ENCODE data around the gene AMDHD2. TPM values are rescaled to one million over a fixed set of nuclear protein-coding genes. Genes with fewer than 3 reads are reported as not detected.

Gene AMDHD2
- total and polyA plus RNA-seq, 2 of the 13 experiments (the other 11 are each of a cell fraction or from before 2014, with no cell fraction given): 33.5 to 39.1 TPM

DNA sequence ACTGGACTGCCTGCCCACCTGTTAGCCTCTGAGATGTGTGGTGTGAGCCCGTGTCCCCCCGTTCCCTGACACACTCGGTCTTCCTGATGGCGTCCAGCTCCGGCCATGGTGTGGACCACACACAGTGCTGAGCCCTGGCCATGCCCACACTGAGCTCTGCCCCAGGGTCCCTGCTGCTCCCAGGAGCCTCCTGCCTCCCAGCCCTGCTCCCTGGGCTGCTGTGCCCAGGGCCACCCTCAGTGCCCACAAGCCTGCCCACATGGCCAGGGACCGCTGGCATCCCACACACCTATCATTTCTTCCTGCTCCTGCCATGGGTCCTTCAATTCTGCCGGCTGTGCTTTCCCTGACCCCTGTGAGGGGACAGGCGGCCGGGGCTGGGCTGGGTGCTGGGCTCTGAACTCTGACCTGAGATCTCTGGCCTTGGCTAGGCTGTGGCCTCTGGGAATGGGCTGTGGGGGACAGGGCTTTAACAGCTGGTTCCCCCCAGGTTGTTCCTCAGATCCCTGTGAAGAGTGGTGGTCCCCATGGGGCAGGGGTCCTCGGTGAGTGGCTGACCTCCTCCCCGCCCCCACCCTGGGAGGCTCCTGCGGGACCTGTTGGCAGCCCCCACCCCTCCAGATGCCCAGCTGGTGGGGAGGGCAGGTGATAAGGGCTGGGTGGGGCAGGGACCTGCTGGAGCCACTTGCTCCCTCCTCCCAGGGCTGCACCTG is 7.1 kb downstream of the AMDHD2 start (continued):
- no peak for TF ChIP-seq USF2 (IDR thresholded peaks at IDR 0.05; ENCODE audit: low read depth, low read length)
- TF ChIP-seq USF2 (CRISPR knock-in tag; IDR thresholded peaks at IDR 0.05; ENCODE audit: borderline replicate concordance): no peak
- no peak for TF ChIP-seq CCAR2 (optimal IDR thresholded peaks at IDR 0.05; ENCODE audit: low read depth, low read length)
- TF ChIP-seq MTF1 (CRISPR knock-in tag; IDR thresholded peaks at IDR 0.05): no peak
- 0 out of 2 replicates have a peak, but pooled peaks have one; percentile 28 for TF ChIP-seq ESRRA (CRISPR knock-in tag; IDR thresholded peaks at IDR 0.05; ENCODE audit: low read depth)
- TF ChIP-seq ZSCAN31 (CRISPR knock-in tag; IDR thresholded peaks at IDR 0.05; ENCODE audit: low read depth): 0 out of 2 replicates have a peak, but pooled peaks have one; percentile 27
- no peak for TF ChIP-seq ZNF644 (CRISPR knock-in tag; IDR thresholded peaks at IDR 0.05; ENCODE audit: low read depth)
- TF ChIP-seq EEA1 (CRISPR knock-in tag; IDR thresholded peaks at IDR 0.05; ENCODE audit: borderline replicate concordance): no peak
- TF ChIP-seq FOXA1 (IDR thresholded peaks at IDR 0.05): no peak
- TF ChIP-seq FOXA1 (CRISPR knock-in tag; IDR thresholded peaks at IDR 0.05): no peak
- TF ChIP-seq ZNF549 (CRISPR knock-in tag; IDR thresholded peaks at IDR 0.05): no peak
- TF ChIP-seq, protein P1, sequence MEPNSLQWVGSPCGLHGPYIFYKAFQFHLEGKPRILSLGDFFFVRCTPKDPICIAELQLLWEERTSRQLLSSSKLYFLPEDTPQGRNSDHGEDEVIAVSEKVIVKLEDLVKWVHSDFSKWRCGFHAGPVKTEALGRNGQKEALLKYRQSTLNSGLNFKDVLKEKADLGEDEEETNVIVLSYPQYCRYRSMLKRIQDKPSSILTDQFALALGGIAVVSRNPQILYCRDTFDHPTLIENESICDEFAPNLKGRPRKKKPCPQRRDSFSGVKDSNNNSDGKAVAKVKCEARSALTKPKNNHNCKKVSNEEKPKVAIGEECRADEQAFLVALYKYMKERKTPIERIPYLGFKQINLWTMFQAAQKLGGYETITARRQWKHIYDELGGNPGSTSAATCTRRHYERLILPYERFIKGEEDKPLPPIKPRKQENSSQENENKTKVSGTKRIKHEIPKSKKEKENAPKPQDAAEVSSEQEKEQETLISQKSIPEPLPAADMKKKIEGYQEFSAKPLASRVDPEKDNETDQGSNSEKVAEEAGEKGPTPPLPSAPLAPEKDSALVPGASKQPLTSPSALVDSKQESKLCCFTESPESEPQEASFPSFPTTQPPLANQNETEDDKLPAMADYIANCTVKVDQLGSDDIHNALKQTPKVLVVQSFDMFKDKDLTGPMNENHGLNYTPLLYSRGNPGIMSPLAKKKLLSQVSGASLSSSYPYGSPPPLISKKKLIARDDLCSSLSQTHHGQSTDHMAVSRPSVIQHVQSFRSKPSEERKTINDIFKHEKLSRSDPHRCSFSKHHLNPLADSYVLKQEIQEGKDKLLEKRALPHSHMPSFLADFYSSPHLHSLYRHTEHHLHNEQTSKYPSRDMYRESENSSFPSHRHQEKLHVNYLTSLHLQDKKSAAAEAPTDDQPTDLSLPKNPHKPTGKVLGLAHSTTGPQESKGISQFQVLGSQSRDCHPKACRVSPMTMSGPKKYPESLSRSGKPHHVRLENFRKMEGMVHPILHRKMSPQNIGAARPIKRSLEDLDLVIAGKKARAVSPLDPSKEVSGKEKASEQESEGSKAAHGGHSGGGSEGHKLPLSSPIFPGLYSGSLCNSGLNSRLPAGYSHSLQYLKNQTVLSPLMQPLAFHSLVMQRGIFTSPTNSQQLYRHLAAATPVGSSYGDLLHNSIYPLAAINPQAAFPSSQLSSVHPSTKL (CRISPR knock-in tag; IDR thresholded peaks at IDR 0.05): no peak
- 0 out of 2 replicates have a peak, but pooled peaks have one; percentile 41 for TF ChIP-seq ZHX1 (CRISPR knock-in tag; IDR thresholded peaks at IDR 0.05; ENCODE audit: low read depth)
- TF ChIP-seq, protein P2, sequence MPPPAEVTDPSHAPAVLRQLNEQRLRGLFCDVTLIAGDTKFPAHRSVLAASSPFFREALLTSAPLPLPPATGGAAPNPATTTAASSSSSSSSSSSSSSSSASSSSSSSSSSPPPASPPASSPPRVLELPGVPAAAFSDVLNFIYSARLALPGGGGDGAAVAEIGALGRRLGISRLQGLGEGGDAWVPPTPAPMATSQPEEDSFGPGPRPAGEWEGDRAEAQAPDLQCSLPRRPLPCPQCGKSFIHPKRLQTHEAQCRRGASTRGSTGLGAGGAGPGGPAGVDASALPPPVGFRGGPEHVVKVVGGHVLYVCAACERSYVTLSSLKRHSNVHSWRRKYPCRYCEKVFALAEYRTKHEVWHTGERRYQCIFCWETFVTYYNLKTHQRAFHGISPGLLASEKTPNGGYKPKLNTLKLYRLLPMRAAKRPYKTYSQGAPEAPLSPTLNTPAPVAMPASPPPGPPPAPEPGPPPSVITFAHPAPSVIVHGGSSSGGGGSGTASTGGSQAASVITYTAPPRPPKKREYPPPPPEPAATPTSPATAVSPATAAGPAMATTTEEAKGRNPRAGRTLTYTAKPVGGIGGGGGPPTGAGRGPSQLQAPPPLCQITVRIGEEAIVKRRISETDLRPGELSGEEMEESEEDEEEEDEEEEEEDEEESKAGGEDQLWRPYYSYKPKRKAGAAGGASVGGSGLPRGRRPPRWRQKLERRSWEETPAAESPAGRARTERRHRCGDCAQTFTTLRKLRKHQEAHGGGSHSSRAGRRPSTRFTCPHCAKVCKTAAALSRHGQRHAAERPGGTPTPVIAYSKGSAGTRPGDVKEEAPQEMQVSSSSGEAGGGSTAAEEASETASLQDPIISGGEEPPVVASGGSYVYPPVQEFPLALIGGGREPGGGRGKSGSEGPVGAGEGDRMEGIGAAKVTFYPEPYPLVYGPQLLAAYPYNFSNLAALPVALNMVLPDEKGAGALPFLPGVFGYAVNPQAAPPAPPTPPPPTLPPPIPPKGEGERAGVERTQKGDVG (CRISPR knock-in tag; IDR thresholded peaks at IDR 0.05; ENCODE audit: borderline replicate concordance): no peak
- no peak for TF ChIP-seq HDAC2 (CRISPR knock-in tag; IDR thresholded peaks at IDR 0.05)
